ENCODE measurements around the gene JARID2.

GRCh38 chr6:15364401-15365037, 118.7 kb downstream of the JARID2 start:
- no peak for TF ChIP-seq CTCF (IDR thresholded peaks at IDR 0.05)
- no peak for TF ChIP-seq POLR2A (IDR thresholded peaks at IDR 0.05)

Measured in thyroid gland (tissue), 4 donors.